HG03135 (cell line): Measurements from ENCODE around the gene MAPRE2.

Source experiments
- ATAC-seq: cut with Tn5 transposase; IDR thresholded peaks from one replicate; pipeline ENCODE4 v1.9.1; 2021; ENCODE audit warnings: mild to moderate bottlenecking, moderate library complexity; ENCODE audit not compliant: unreplicated experiment

The MAPRE2 gene

DNA sequence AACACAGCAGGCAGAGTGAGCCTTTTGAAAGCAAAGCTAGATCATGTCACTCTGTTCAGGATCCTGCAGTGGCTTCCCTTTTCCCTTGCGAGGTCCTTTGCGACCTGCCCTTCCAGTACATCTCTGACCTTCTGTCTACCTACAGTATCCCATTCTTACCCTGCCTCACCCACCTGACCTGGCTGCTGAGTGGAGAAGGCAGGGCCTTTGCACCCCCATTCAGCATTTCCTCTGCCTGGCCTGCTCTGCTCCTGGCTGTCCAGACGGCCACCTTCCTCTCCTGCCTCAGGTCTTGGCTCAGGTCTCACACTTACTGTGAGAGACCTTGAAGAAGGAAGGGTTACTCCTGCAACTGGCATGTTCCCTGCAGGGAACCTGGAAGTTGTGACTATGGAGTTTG lies 77.4 kb downstream of the MAPRE2 start:
- ATAC-seq: no peak

DNA sequence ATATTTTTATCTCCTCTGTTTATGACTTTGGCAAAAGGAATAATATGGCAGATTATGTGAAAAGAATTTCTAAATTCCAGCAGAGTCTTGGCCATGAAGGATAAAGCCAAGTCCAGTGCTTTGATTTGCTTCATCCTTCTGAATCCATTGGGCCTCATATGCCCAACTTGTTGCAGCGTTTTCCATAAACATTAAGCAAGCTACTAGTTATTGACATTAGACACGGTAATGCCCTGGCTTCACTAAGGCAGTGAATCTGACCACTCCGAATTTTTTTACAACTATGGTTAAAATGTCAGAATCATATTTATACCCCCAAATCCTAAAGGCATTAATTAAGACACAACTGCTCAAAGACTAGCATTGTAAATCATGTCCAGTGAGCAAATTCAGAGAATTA lies 79.8 kb downstream of the MAPRE2 start:
- no peak for ATAC-seq

DNA sequence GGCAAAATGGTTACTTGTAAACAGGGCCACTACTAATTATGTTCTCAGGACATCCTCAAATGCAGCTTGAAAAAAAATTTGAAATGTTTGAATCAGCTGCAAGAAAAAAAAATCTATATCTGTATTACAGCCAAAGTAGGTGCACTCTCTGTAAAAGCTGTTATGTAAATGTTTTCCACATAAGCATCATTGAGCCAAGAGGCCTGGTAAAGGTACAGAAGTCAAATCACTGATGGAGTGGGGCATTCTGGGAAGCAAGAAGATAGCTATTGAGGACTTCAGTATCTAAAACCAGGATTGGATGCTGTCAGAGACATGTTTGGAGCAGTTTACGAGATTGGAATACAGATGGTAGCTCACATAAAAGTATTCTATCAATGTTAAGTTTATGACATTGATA lies 80.3 kb downstream of the MAPRE2 start:
- ATAC-seq: no peak

DNA sequence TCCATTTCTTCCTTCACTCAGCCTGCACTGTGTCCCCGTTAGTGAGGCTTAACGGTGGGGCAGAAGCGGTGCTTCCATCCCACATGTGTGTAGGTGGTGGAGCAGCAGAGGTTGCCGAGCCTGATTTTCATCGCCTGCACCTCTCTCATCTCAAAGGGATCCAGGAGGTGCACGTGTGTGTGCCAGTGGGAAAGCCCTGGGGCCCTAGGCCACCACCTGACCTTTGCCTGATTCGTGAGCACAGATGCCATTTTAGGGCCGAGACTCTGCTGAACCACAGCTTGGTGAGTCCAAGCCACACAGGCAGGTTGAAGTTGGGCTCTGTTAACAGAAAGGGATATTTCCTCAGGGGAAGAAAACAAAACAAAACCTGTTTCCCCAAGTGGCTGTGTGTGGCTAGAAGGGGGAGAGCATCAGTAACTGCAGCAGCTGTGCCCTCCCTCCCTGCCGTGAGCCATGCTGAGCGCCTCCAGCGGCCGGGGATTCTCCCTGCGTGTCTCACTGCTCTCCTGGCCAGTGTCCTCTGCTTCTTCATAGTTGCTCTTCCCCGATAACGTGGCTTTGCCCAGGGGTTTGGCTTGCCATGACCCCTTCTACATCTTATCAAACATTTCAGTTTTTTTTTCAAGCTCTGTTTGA lies 81.5 kb downstream of the MAPRE2 start:
- peak; percentile 88 for ATAC-seq

DNA sequence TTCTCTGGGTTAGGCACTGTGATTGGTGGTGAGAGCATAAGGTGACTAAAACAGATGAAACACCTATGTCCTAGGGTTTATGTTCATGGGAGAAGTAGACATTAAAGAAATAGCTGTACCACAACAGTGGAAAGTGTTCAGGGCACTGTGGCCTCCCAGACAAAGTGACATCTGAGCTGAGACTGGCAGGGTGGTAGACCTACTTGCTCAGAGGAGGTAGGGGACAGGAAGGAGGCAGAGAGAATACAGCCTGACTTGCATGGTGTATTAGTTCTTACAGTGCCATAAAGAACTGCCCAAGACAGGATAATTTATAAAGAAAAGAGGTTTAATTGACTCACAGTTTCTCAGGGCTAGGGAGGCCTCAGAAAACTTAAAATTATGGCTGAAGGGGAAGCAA lies 82.6 kb downstream of the MAPRE2 start:
- ATAC-seq: no peak

DNA sequence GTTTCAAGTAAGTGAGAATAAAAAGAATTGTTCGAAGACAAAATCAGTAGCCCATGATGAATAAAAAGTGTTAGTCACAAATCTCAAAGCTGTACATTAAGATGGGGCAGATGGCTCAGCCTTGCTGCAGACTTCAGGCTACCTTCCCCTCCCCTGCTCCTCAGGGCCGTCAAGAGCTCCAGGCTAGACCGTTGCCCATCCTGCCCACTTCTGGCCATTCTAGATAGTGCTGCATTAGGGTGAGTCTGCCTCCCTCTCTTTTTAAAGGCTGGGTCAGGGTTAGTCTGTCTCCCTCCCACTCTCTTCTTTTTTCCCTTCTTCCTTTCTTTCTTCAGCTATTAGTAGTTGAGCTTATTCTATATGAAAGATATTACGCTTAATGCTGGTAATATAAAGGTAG lies 86.0 kb downstream of the MAPRE2 start:
- ATAC-seq: no peak

DNA sequence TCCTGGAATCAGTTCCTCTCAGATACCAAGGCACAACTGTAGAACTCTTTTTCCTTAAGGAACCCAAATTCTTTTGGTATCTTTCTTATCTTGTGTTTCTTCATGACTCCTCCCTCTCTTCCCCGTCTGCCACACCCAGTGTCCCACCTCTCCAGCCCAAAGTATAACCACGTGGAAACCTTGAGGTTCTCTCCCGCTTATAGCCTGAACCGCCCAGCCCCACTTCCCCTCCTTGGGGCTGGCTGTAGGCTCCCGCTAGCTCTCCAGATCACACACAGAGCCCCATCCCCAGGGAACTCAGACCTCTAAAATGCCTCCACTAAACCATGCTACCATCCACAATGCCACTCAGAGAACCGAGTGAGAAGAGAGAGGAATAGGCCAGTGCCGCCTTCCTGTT lies 87.5 kb downstream of the MAPRE2 start:
- ATAC-seq: no peak

DNA sequence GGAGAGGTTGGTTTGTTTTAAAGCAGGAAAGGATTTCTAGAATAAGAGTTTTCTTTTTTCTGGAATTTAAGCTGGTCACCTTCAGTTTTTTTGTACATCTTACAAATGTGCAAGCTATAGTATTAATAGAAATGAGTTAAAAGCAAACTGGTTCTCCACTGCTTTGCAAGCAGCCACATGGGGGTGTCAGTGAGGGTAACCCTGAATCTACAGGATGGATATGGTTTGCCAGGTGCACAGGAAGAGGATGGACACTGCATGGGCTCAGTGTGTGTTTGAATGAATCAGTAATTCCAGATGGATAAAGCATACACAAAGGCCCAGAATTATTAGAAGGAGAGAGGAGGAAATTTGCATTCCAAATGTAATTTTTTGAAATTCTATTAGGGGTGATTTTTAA lies 89.0 kb downstream of the MAPRE2 start:
- no peak for ATAC-seq

DNA sequence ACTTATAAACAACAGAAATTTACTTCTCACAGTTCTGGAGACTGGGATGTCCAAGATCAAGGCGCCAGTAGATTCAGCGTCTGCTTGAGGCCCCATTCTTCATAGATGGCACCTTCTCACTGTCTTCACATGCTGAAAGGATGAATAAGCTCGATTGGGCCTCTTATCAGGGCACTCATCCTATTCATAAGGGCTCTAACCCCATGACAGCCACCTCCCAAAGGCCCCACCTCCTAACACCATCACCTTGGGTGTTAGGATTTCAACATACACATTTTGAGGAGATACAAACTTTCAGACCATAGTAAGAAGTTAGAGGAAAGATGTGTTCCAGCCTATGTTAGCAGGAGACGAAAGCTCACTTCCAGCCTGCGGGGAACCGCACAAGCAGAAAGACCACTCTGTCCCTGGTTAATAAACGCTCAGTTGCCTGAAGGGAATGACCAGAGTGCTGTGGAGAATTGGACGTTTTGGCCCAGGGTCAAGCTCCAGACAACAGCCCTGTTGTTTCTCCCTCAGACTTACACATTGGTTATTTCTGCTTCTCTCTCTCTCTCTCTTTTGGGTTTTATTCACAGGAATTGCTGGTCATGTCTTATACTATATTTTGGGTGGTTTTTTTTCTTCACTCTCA lies 90.3 kb downstream of the MAPRE2 start:
- ATAC-seq: no peak

DNA sequence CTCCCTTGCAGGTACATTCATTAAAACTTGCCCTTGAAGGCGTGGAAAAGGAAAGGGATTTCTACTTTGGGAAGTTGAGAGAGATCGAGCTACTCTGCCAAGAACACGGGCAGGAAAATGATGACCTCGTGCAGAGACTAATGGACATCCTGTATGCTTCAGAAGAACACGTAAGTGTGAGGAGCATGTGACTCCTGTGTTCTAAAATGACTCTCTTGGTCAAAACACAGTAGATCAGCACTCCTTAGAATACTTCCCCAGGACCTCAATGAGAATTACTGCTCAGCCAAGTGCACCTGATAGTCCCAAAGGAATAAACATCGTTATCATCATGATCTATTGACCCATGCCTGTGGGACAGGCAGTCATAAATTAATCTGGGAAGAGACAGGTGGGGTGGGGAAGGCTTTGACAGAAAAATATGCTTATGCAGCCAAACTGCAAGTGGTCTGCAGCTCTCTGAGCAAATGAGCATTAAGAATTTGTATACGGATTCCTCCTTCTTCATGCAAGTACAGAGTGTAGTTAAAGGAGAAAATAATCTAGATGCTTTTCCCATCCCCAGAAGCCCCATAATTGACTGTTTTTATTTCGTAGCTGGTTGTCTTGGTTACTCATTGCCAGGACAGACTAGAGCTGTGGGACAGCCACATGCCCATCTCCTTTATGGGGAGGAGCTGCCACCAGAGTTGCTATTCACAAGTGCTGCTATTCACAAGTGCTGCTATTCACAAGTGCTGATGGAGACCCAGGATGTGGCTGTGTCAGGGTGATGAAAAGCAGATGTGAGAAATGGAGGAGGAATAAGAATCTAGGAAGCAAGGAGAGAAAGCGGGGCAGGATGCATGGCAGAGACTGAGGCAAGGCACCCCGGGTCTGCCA lies 91.0 kb downstream of the MAPRE2 start:
- no peak for ATAC-seq

DNA sequence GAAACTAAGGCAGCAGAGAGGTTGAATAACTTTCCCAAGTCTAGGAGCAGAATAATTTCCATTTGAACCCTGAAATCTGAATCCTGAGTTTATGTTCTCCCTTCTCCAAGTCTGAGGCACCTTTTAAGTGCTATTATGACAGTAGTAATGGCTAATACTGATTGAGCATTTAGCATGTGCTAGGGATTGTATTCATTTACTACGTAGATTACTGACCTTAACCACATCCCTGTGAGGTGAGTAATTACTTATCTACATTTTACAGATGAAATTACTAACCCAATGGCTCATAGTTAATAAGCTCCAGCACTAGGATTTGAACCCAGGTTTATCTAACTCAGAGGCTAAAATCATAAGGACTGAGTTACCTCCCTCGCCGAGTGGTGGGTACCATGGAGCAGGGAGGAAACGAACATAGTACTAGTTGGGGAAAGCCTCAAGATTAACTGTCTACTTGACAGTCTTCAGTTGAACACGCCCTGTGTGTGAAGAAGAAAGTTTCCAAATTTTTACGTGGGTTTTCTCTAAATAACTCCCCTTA lies 93.0 kb downstream of the MAPRE2 start:
- no peak for ATAC-seq

DNA sequence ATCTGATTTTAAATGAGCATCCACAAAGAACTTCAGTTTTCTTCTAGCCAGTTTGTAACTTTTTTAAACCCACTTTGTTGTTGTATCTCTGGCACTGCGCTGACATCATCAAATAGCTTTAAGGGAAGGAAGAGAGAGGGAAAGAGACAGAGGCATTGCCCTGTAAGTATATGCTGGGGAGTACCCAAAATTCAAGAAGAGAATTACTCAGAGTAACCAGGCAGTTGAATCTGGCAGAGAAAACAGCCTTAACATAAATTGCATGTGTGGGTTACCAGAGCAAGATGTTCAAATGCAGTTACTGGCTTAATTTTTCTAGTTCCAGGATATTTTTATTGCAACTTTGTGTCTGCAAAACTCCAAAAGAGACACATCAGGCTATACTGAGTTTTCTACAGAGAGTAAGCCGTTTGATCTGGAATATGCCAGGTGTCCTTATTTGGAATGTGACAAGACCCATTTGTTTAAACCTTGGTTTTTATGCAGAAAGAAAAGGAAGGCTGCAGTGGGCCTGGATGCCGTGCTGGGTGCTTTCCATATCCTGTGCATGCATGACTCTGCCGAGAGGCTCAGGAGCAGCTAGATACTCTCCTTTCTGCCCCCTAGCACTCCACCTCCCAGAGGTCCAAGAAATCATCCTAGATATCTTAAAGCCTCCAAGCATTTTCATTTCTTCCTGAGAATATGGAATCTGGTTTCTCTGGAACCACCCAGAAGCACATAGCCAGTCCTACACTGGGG lies 93.7 kb downstream of the MAPRE2 start:
- ATAC-seq: no peak

DNA sequence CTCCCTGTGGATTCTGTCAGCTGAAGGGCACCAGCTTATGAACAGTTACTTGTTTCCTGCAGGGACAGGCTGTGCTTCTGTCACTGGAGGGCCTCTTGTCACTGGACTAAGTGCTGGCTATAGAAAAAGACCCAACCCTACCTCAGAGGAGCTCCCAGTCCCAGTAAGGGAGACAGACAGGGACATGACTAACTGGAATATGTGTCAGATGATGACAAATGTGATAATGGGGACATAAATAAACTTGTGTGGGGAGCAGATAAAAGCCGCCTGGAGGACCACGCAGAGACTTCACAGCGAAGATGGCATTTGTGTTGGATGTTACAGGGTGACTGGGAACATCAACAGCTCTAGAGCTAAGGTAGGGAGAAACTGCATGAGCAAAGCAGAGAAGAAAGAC lies 95.0 kb downstream of the MAPRE2 start:
- no peak for ATAC-seq

DNA sequence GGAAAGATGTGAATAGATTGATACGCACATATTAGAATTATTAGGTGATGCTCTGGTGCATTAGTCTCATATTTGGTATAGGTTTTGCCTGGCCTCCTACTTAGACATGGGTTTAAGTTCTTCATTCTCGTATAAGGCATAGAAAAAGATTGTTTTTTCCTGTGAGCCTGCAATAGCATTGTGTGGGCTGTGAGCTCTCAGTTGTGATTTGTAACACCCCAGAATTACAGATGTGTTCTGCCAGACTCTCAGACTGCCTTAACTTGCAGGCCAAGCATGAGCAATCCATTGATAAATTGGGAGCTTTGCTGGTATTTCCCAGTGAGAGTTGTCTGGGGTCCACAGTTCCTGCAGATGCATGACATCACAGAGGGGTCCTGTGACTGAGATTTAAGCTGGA lies 95.7 kb downstream of the MAPRE2 start:
- ATAC-seq: no peak

DNA sequence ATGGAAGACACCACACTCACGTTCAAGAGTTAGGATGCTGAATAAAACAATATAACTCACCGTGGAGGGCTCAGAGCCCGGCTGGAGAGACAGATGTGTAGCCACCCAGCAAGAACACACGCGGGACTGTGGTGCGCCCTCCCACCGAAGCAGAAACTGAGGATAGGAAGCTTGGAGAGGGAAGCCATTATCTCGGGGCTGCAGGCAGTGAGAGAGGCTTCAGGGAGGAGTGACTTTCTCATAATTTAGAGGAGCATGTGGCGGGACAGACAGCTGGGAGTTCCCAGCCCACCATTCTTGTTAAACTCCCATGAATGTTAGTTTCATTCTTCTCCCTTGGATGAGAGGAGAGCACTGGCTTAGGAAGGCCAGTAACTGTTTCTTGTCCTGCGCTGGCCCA lies 96.4 kb downstream of the MAPRE2 start:
- no peak for ATAC-seq

DNA sequence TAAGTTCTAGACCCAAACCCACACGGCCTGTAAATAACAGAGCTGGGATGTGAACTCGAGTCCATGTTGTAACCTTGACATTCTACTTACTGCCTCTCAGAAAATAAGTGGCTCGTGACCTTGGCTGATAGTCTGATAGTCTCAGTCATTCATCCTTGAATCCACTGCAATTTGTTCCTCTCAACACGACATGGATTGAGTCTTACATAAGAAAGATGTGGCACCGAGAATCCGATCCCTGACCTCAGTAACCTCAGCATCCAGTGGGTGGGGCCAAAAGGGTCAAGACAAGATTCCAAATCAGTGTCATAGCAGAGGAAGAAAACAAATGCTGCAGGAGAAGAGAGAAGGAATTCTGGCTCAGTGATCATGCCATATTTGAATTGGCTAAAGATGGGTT lies 97.6 kb downstream of the MAPRE2 start:
- no peak for ATAC-seq

DNA sequence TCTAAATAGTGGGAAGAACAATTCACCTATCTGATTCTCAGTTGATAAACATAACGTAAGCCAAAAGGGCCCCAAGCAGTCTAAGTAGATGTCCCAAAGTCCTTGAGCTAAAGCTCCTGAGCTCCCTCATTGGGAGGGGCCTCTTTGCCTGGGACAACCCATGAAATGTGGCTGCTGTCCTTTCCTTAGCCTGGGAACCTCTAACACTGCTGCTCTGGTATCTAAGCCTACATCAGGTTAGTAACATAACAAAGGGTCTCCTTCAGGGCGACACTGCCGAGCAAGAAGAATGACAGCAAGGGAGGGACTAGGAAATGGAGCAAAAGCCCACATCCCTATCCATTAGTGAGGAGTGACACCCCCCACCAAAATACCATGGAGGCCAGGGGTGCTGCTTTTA lies 98.3 kb downstream of the MAPRE2 start:
- ATAC-seq: no peak

DNA sequence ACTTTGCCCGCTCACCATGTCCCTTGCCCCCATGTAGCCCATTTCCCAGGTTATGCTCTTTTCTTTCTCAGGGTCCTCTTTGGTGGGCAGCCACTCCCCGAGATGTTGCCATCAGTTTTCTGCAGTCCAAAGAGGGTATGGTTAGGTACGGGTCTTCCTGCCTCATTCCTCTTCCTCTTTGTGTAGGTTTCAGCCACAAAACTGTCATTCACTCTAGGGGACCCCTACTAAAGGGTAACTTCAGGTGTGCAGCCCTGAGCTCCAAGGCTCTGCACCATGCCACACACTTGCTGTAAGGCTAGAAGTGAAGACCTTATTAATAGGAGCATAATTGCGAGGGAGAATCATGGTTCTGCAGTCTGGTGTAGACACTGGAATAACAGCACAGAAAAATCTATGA lies 99.9 kb downstream of the MAPRE2 start:
- ATAC-seq: no peak

DNA sequence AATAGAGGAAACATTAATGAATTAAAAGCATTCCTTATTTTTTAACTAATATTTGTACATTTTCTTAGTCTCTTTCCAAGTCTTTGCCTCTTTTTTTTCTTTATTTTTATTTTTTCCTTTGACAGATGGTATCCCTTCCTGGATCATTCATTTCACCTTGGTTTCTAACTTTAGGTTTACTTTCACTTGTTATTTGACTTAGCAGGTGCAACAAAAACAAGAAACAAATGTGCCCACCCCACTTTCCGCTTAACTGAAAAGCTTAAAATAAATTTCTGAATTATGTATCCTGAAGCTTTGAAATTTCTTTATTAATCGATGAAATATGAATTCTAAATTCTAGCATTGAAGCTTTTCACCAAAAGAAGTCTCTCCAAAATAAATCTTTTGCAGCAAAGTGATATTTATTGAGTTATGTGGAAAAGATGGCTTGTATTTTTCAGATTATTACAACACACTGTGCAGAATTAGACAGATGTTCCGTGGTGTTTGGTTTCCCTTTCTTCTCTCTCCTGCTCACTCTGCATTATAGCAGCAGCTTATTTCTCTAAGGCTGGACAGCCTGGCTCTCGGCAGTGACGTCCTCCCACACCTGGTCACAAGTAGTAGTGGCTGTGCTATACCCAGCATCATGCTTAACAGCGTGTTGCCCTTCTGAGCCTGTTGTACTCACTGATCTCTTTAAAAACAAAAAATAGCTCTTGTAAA lies 100.5 kb downstream of the MAPRE2 start:
- peak; percentile 51 for ATAC-seq

DNA sequence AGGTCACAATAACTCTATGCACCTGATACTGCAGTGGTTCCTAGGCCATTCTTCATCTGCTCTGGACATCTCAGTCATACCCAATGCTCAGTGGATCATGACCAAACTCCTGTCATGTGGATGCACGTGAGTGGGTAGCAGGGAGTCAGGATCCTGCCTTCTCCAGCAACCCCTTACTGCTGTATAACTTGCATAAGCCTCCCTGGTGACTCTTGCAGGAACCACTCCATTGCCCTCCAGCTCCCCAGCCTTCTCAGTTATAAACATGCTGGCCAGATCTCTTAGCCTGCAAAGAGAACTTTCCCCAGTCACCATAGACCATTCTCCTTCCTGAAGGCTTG lies 101.0 kb downstream of the MAPRE2 start:
- peak; percentile 8 for ATAC-seq
